ENCODE measurements around the gene RNASEH2C. TPM values are rescaled to one million over a fixed set of nuclear protein-coding genes. Genes with fewer than 3 reads are reported as not detected.
"Not testable (repeated sequence)": the region's sequence is repeated elsewhere in the genome, so short reads cannot be mapped to it uniquely, and the experiment has no call there.

RNASEH2C gene
- total RNA-seq = 43.1 and 50.1 TPM in 2 replicates

DNA sequence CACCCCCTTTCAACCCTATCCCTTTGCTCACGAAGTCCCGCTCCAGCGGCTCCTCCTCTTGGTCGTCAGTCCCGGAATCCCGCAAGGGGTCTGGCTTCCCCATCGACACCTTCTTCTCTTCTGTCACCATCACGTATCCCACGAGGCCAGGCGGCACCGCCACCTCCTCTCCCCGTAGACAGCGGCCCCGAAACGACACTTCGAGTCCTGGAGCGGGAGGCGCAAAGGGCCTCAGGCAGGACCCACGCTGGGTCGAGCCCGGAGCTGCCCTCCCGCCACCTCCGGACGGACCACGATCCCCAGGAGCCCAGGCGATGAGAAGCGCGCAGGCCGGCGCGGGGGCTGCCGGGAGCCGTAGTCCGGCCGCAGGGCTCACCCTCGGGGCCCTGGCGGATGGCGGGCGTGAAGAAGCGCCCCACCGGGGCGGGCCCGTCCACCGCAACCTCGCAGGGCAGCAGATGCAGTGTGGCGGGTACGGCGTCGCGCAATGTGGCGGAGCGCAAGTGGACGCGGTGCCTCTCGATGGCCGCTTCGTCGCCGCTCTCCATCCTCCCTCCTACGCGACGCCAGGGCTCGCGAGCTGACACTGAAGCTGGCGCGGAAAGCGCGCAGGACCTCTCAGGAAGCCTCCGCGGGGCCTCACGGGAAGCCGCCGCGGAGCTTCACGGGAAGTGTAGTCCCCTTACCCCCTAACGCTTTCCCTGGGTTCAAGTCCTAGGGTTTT is at the start of gene RNASEH2C:
TSS of gene RNASEH2C (minus strand) at position 588 of the 724 bp plus-strand sequence. CDS start at position 548, 40 bp downstream.
- peak within 1 kb of the TSS; percentile 90 for H3K4me3 ChIP-seq (ENCODE audit: low read depth, low read length)
- H3K36me3 ChIP-seq (ENCODE audit: control insufficient read depth, insufficient read depth, low read length) = peaks cover 6% of the 10 kb centered on the region
- TF ChIP-seq, protein P1, sequence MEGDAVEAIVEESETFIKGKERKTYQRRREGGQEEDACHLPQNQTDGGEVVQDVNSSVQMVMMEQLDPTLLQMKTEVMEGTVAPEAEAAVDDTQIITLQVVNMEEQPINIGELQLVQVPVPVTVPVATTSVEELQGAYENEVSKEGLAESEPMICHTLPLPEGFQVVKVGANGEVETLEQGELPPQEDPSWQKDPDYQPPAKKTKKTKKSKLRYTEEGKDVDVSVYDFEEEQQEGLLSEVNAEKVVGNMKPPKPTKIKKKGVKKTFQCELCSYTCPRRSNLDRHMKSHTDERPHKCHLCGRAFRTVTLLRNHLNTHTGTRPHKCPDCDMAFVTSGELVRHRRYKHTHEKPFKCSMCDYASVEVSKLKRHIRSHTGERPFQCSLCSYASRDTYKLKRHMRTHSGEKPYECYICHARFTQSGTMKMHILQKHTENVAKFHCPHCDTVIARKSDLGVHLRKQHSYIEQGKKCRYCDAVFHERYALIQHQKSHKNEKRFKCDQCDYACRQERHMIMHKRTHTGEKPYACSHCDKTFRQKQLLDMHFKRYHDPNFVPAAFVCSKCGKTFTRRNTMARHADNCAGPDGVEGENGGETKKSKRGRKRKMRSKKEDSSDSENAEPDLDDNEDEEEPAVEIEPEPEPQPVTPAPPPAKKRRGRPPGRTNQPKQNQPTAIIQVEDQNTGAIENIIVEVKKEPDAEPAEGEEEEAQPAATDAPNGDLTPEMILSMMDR (IDR thresholded peaks at IDR 0.05; ENCODE audit: insufficient read depth, low read length, poor library complexity, severe bottlenecking) = peak; percentile 0
- DNase-seq (ENCODE audit: low read depth) = peak; percentile 47
- no peaks in the 10 kb centered on the region for H3K27me3 ChIP-seq (ENCODE audit: control insufficient read depth, insufficient read depth, low read length)

DNA sequence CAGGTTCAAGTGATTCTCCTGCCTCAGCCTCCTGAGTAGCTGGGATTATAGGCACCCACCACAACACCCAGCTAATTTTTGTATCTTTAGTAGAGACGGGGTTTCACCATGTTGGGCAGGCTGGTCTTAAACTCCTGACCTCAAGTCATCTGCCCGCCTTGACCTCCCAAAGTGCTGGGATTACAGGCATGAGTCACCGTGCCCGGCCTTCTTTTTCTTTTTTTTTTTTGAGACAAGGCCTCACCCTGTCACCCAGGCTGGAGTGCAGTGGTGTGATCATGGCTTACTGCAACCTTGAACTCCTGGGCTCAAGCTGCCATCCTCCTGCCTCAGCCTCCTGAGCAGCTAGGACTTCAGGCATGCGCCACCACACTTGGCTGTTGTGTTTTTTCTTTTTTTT is 47.2 kb upstream of the RNASEH2C start:
- not testable (repeated sequence) for H3K4me3 ChIP-seq (ENCODE audit: low read depth, low read length); DNase-seq (ENCODE audit: low read depth); H3K27me3 ChIP-seq (ENCODE audit: control insufficient read depth, insufficient read depth, low read length); H3K36me3 ChIP-seq (ENCODE audit: control insufficient read depth, insufficient read depth, low read length)

DNA sequence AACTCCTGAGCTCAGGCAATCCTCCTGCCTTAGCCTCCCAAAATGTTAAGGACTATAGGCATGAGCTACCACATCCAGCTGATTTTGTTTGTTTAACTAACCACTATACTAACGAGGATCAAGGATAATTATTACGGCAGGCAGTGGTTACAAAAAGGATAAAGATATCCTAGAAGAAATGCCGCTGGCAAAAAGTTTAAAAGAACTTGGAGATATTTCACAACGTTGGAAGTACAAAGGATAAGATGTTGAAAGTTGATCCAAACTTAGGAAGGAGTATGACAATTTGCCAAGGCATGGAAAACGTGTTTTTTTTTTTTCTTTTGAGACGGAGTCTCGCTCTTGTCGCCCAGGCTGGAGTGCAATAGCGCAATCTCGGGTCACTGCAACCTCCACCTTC is 46.8 kb upstream of the RNASEH2C start:
- no peaks in the 10 kb centered on the region for H3K27me3 ChIP-seq (ENCODE audit: control insufficient read depth, insufficient read depth, low read length)
- no peak overlapping the region for H3K4me3 ChIP-seq (ENCODE audit: low read depth, low read length)
- TF ChIP-seq, protein P1 (IDR thresholded peaks at IDR 0.05; ENCODE audit: insufficient read depth, low read length, poor library complexity, severe bottlenecking) = no peak
- H3K36me3 ChIP-seq (ENCODE audit: control insufficient read depth, insufficient read depth, low read length) = no peaks in the 10 kb centered on the region
- no peak for DNase-seq (ENCODE audit: low read depth)

DNA sequence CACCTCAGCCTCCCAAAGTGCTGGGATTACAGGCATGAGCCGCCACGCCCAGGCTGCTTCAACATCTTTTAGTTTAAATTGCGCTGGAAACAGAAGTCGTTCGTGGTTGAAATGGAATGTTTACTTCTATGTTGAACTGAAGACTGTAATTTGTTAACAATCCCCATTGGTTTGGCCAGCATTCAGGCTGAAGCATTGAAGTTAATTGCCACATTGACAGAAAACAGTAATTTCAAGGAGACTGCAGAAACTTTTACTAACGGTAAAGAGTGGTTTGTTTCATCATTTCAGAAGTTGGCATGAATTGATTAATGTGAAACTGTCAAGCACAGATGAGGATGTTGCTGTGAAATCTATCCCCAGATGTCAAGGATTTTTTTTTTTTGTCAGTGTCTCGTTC is 45.9 kb upstream of the RNASEH2C start:
- no peak overlapping the region for H3K4me3 ChIP-seq (ENCODE audit: low read depth, low read length)
- no peaks in the 10 kb centered on the region for H3K36me3 ChIP-seq (ENCODE audit: control insufficient read depth, insufficient read depth, low read length)
- TF ChIP-seq, protein P1 (IDR thresholded peaks at IDR 0.05; ENCODE audit: insufficient read depth, low read length, poor library complexity, severe bottlenecking) = no peak
- no peak for DNase-seq (ENCODE audit: low read depth)
- H3K27me3 ChIP-seq (ENCODE audit: control insufficient read depth, insufficient read depth, low read length) = no peaks in the 10 kb centered on the region

DNA sequence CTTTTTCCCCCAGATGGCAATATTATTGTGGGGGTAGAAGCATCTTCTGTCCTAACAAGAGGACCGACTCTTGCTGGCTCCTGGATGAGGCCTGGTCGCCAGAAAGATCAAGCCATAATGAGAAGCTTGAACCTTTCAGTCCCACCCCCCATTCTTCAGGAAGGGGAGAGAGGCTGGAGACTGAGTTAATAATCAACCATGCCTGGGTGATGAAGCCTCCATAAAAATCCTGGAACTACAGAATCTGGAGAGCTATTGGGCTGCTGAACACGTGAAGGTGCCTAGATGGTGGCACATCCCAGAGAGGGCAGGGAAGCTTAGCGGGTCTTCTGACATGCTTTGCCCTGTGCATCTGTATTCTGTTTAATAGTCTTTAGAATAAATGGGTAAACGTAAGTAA is 43.8 kb upstream of the RNASEH2C start:
- Histone ChIP-seq H3K27me3 (ENCODE audit: control insufficient read depth, insufficient read depth, low read length) (no peaks in the 10 kb centered on the region), H3K36me3 (ENCODE audit: control insufficient read depth, insufficient read depth, low read length) (no peaks in the 10 kb centered on the region), H3K4me3 (ENCODE audit: low read depth, low read length) (no peak overlapping the region)
- no peak for DNase-seq (ENCODE audit: low read depth)
- TF ChIP-seq, protein P1 (IDR thresholded peaks at IDR 0.05; ENCODE audit: insufficient read depth, low read length, poor library complexity, severe bottlenecking) = no peak

DNA sequence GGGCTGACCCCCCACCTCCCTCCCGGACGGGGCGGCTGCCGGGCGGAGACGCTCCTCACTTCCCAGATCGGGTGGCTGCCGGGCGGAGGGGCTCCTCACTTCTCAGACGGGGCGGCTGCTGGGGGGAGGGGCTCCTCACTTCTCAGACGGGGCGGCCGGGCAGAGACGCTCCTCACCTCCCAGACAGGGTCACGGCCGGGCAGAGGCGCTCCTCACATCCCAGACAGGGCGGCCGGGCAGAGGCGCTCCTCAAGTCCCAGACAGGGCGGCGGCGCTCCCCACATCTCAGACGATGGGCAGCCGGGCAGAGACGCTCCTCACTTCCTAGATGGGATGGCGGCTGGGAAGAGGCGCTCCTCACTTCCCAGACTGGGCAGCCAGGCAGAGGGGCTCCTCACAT is 42.2 kb upstream of the RNASEH2C start:
- not testable (repeated sequence) for H3K36me3 ChIP-seq (ENCODE audit: control insufficient read depth, insufficient read depth, low read length); DNase-seq (ENCODE audit: low read depth); H3K4me3 ChIP-seq (ENCODE audit: low read depth, low read length)

DNA sequence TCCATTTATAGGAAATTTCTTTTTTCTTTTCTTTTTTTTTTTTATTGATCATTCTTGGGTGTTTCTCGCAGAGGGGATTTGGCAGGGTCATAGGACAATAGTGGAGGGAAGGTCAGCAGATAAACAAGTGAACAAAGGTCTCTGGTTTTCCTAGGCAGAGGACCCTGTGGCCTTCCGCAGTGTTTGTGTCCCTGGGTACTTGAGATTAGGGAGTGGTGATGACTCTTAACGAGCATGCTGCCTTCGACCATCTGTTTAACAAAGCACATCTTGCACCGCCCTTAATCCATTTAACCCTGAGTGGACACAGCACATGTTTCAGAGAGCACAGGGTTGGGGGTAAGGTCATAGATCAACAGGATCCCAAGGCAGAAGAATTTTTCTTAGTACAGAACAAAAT is 41.6 kb upstream of the RNASEH2C start:
- not testable (repeated sequence) for H3K36me3 ChIP-seq (ENCODE audit: control insufficient read depth, insufficient read depth, low read length); H3K4me3 ChIP-seq (ENCODE audit: low read depth, low read length); DNase-seq (ENCODE audit: low read depth); H3K27me3 ChIP-seq (ENCODE audit: control insufficient read depth, insufficient read depth, low read length)

More for the DNA sequence above, 42.2 kb upstream of the RNASEH2C start:
- not testable (repeated sequence) for H3K27me3 ChIP-seq (ENCODE audit: control insufficient read depth, insufficient read depth, low read length)
